Neural crest cell (in vitro differentiated cells): ENCODE results near the gene ATIC. TPM values are rescaled to one million over a fixed set of nuclear protein-coding genes. Genes with fewer than 3 reads are reported as not detected.
"Not testable (repeated sequence)": the region's sequence is repeated elsewhere in the genome, so short reads cannot be mapped to it uniquely, and the experiment has no call there.

ENCODE experiments used
- DNase-seq: peaks from one replicate; pipeline ENCODE4 v3.0.0; 2021; ENCODE audit warnings: low read depth, mixed read lengths, low spot score
- H3K27ac Mint-ChIP-seq: one replicate; pipeline ENCODE4 v1.8.0; 2021; ENCODE audit warnings: mild to moderate bottlenecking, mixed read lengths; ENCODE audit not compliant: unreplicated experiment
- H3K27me3 Mint-ChIP-seq: 2 replicates; pipeline ENCODE4 v1.8.0; 2021; ENCODE audit warnings: low read depth, mild to moderate bottlenecking, mixed read lengths
- H3K36me3 Mint-ChIP-seq: 2 replicates; pipeline ENCODE4 v1.8.0; 2021; ENCODE audit warnings: low read depth, mild to moderate bottlenecking, mixed read lengths
- H3K4me1 Mint-ChIP-seq: 2 replicates; pipeline ENCODE4 v1.8.0; 2021; ENCODE audit warnings: mixed read lengths
- H3K4me3 Mint-ChIP-seq: one replicate; pipeline ENCODE4 v1.8.0; 2021; ENCODE audit warnings: mild to moderate bottlenecking, mixed read lengths
- H3K9me3 Mint-ChIP-seq: 2 replicates; pipeline ENCODE4 v1.8.0; 2021; ENCODE audit warnings: mixed read lengths
- total RNA-seq: library from RNA; stranded (reverse); gene quantifications from 2 replicates; pipeline ENCODE4 v1.2.1, GENCODE V29; 2021
- TF ChIP-seq, protein P1 (sequence below): fragments of 200-600 bp; sonication (generic); conservative IDR thresholded peaks from 2 replicates; pipeline ENCODE4 v1.5.0; 2021; ENCODE audit warnings: antibody characterized with exemption, mild to moderate bottlenecking

ATIC gene
- total RNA-seq, 1 donor from 2014 or later = 206 TPM

DNA sequence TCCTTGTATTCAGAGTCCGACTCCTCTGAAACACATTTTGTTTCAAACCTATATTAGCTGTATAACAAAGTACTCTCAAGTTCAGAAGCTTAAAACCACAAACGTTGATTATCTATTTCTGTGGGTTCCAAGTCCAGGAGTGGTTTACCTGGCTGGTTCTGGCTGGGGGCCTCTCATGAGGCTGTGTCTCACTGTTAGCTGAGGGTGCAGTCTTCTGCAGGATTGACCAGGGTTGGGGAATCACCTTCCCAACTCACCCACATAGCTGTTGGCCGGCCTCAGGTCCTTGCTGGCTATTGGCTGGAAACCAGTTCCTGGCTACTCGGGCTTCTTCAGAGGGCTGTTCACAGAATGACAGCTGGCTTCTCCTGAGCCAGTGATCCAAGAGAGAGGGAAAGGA lies 18.0 kb upstream of the ATIC start:
- no peak overlapping the region for H3K4me3 Mint-ChIP-seq
- H3K4me1 Mint-ChIP-seq = no peaks in the 10 kb centered on the region
- no peaks in the 10 kb centered on the region for H3K27me3 Mint-ChIP-seq
- peaks cover 2% of the 10 kb centered on the region for H3K36me3 Mint-ChIP-seq
- peaks cover 5% of the 10 kb centered on the region for H3K9me3 Mint-ChIP-seq
- no peak for DNase-seq
- no peak overlapping the region for H3K27ac Mint-ChIP-seq
- TF ChIP-seq, protein P1, sequence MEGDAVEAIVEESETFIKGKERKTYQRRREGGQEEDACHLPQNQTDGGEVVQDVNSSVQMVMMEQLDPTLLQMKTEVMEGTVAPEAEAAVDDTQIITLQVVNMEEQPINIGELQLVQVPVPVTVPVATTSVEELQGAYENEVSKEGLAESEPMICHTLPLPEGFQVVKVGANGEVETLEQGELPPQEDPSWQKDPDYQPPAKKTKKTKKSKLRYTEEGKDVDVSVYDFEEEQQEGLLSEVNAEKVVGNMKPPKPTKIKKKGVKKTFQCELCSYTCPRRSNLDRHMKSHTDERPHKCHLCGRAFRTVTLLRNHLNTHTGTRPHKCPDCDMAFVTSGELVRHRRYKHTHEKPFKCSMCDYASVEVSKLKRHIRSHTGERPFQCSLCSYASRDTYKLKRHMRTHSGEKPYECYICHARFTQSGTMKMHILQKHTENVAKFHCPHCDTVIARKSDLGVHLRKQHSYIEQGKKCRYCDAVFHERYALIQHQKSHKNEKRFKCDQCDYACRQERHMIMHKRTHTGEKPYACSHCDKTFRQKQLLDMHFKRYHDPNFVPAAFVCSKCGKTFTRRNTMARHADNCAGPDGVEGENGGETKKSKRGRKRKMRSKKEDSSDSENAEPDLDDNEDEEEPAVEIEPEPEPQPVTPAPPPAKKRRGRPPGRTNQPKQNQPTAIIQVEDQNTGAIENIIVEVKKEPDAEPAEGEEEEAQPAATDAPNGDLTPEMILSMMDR = no peak

DNA sequence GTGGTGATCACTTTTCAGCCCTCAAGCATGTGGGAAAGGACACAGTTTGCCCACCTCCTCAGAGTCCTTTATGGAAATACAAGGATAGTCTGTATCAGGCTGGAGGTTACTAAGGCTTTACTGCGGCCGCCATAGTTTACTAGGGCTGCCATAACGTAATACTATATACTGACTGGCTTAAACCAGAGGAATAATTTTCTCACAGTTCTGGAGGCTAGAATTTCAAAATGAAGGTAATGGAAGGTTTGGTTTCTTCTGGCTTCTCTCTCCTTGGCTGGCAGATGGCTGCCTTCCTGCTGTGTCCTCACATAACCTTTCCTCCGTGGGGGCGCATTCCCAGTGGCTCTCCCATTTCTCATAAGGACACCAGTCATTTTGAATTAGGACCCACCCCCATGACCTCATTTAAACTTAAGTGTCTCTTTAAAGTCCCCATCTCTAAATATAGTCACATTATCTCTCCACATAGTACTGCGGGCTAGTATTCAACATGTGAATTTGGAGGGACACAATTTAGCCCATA lies 12.5 kb upstream of the ATIC start:
- Mint-ChIP-seq H3K4me1 (no peaks in the 10 kb centered on the region), H3K27me3 (no peaks in the 10 kb centered on the region), H3K36me3 (peaks cover 4% of the 10 kb centered on the region), H3K27ac (peak overlapping the region; percentile 70), H3K4me3 (no peak overlapping the region), H3K9me3 (peaks cover 8% of the 10 kb centered on the region)
- no peak for DNase-seq
- TF ChIP-seq, protein P1 = no peak

DNA sequence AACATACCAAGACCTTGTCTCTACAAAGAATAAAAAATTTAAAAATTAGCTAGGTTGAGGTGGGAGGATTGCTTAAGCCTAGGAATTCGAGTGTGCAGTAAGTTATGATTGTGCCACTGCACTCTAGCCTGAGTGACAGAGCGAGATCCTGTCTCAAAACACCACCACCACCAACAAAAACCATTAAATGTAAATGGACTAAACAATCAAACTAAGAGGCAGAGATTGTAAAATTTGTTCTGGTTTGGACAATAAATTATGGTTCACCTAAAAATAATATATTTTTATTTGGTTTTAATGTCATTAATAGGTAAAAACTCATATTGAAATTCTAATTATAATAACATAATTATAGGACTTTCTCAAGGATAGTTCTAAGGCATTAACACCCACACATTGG lies 9.9 kb upstream of the ATIC start:
- peaks cover 4% of the 10 kb centered on the region for H3K36me3 Mint-ChIP-seq
- no peak overlapping the region for H3K27ac Mint-ChIP-seq
- TF ChIP-seq, protein P1 = no peak
- H3K4me3 Mint-ChIP-seq = no peak overlapping the region
- peaks cover 5% of the 10 kb centered on the region for H3K9me3 Mint-ChIP-seq
- DNase-seq = no peak
- no peaks in the 10 kb centered on the region for H3K4me1 Mint-ChIP-seq
- no peaks in the 10 kb centered on the region for H3K27me3 Mint-ChIP-seq

DNA sequence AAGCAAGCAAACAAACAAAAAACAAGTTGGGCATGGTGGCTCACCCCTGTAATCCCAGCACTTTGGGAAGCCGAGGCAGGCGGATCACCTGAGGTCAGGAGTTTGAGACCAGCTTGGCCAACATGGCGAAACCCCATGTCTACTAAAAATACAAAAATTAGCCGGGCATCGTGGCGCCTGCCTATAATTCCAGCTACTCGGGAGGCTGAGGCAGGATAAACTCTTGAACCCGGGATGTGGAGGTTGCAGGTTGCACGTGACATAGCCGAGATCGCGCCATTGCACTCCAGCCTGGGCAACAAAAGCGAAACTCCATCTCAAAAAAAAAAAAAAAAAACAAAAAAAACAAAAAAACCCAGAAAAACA lies 617 bp upstream of the ATIC start:
- peaks cover 23% of the 10 kb centered on the region for H3K36me3 Mint-ChIP-seq
- not testable (repeated sequence) for H3K27ac Mint-ChIP-seq, H3K27me3 Mint-ChIP-seq, H3K9me3 Mint-ChIP-seq, DNase-seq
- peak overlapping the region; percentile 92 for H3K4me3 Mint-ChIP-seq
- H3K4me1 Mint-ChIP-seq = peaks cover 33% of the 10 kb centered on the region

DNA sequence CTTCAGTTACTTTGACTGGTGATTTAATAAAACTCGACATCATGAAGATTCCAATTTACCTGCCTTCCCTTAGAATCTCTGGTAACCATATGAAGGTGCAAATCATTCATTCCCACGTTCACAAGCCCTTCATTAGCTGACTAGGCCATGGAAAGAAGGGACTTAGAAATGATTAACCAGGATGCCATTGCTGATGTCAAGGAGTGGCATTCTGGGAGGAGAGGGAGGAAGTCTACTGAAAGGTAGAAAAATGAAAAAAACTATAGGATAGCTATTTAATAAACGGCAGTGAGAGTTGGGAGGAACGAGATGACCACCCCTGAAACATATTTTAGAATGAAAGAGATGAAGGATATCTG lies 1.4 kb downstream of the ATIC start:
- H3K9me3 Mint-ChIP-seq = no peaks in the 10 kb centered on the region
- H3K27me3 Mint-ChIP-seq = no peaks in the 10 kb centered on the region
- peaks cover 36% of the 10 kb centered on the region for H3K4me1 Mint-ChIP-seq
- H3K4me3 Mint-ChIP-seq = peak overlapping the region; percentile 93
- H3K36me3 Mint-ChIP-seq = peaks cover 25% of the 10 kb centered on the region
- TF ChIP-seq, protein P1 = no peak
- no peak overlapping the region for H3K27ac Mint-ChIP-seq
- DNase-seq = no peak

DNA sequence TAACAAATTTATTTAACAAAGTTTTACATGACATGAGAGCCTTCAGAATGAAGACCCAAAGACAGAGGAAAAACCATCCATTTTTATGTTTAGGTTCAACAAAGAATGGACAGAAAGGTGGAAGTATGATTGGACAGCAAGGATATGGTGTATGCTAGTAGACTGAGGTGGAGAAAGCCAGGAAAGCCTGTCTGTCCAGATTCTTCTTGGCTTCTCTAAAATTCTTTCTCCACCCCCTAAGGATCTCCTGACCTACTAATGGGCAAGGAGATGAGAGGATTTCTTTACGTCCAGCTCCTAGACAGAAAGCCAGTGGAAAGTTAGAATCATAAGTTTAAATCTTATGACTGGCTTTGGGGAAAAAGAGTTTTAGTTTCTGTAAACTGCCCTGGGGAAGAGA lies 3.0 kb downstream of the ATIC start:
- peaks cover 31% of the 10 kb centered on the region for H3K36me3 Mint-ChIP-seq
- no peak overlapping the region for H3K27ac Mint-ChIP-seq
- no peak overlapping the region for H3K4me3 Mint-ChIP-seq

More for the DNA sequence above, 3.0 kb downstream of the ATIC start:
- H3K4me1 Mint-ChIP-seq = peaks cover 36% of the 10 kb centered on the region
- H3K27me3 Mint-ChIP-seq = no peaks in the 10 kb centered on the region
- TF ChIP-seq, protein P1 = no peak
- DNase-seq = no peak
- H3K9me3 Mint-ChIP-seq = no peaks in the 10 kb centered on the region
